Measurements from ENCODE around the gene KY.
A peak's percentile ranks its signal among the peaks of the same experiment; 100 is the strongest.
"Not testable (repeated sequence)": the region's sequence is repeated elsewhere in the genome, so short reads cannot be mapped to it uniquely, and the experiment has no call there.

Gene KY

GRCh38 chr3:134600685-134601463, 49.9 kb downstream of the KY start:
- peaks cover 4% of the 10 kb centered on the region for H3K4me1 ChIP-seq (ENCODE audit: control insufficient read depth, insufficient read depth, low read length)
- H3K9me3 ChIP-seq (ENCODE audit: control insufficient read depth, low read length): no peaks in the 10 kb centered on the region
- H3K4me3 ChIP-seq (ENCODE audit: low read length): no peak overlapping the region
- no peak overlapping the region for H3K9ac ChIP-seq (ENCODE audit: low read length)
- no peaks in the 10 kb centered on the region for H3K36me3 ChIP-seq (ENCODE audit: control insufficient read depth, insufficient read depth, low read length)
- H3K27me3 ChIP-seq (ENCODE audit: control insufficient read depth, insufficient read depth, low read length): no peaks in the 10 kb centered on the region

DNA sequence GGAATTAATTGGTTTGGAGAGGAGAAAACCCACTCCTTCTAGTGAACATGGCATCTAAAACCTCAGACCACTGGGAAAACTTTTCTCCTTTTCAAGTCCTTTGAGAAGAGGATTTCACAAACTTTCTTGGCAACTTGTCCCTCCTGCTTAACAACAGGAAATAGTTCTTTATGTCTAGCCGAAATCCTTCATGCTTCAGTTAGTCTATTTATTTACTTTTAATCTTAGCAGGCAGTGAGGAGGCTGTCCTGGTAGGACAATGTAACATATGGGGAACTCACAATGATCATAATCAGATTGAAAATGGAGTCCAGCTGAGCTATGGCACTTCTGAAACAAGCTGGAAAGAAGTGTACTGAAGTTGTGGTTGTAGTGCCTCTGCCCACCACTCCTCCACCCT, 50.6 kb downstream of the KY start:
- H3K9ac ChIP-seq (ENCODE audit: low read length): no peak overlapping the region
- H3K4me3 ChIP-seq (ENCODE audit: low read length): no peak overlapping the region
- H3K4me1 ChIP-seq (ENCODE audit: control insufficient read depth, insufficient read depth, low read length): peaks cover 4% of the 10 kb centered on the region
- no peaks in the 10 kb centered on the region for H3K27me3 ChIP-seq (ENCODE audit: control insufficient read depth, insufficient read depth, low read length)
- H3K36me3 ChIP-seq (ENCODE audit: control insufficient read depth, insufficient read depth, low read length): no peaks in the 10 kb centered on the region
- H3K9me3 ChIP-seq (ENCODE audit: control insufficient read depth, low read length): no peaks in the 10 kb centered on the region

DNA sequence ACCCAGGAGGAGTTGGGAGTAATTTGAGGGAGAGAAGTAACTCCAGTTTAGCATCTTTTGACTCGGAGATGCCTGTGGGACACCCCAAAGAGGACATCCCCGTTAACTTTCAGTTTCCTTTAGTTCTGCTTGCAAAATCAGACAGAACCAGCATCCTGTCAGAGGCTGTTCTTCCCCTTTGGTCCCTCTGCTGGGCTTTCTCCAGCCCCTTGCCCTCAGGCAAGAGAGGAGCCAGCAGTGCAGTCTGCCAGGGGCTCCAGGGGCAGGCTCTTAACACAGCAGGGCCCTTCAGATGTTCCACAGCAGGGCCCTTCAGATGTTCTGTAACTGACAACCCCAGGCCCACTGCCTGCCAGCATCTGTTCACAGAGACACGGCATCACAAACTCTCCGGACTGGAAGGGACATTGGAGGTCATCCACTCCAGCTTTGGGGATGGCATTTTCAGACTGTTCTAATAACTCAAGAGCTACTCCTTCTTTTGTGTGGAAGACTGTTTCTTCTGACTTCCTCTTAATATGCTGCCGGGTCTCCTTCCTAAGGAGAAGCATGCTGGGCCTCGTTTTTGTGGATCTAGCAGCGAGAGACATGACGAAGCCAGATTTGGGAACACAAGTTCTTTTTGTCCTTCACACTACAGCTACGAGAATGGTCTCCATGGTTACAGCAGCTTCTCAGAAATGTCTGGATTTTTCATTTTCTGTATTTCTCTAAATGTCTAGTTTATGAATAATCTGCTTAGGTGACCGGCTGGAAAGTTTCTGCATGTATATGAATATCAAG, 51.9 kb downstream of the KY start:
- H3K9ac ChIP-seq (ENCODE audit: low read length): no peak overlapping the region
- no peaks in the 10 kb centered on the region for H3K36me3 ChIP-seq (ENCODE audit: control insufficient read depth, insufficient read depth, low read length)
- H3K9me3 ChIP-seq (ENCODE audit: control insufficient read depth, low read length): no peaks in the 10 kb centered on the region
- H3K27me3 ChIP-seq (ENCODE audit: control insufficient read depth, insufficient read depth, low read length): no peaks in the 10 kb centered on the region
- peaks cover 4% of the 10 kb centered on the region for H3K4me1 ChIP-seq (ENCODE audit: control insufficient read depth, insufficient read depth, low read length)
- H3K4me3 ChIP-seq (ENCODE audit: low read length): no peak overlapping the region

GRCh38 chr3:134597390-134597970, 53.3 kb downstream of the KY start:
- Histone ChIP-seq H3K9ac (ENCODE audit: low read length) (no peak overlapping the region), H3K36me3 (ENCODE audit: control insufficient read depth, insufficient read depth, low read length) (no peaks in the 10 kb centered on the region), H3K4me3 (ENCODE audit: low read length) (no peak overlapping the region), H3K4me1 (ENCODE audit: control insufficient read depth, insufficient read depth, low read length) (peaks cover 4% of the 10 kb centered on the region), H3K9me3 (ENCODE audit: control insufficient read depth, low read length) (no peaks in the 10 kb centered on the region), H3K27me3 (ENCODE audit: control insufficient read depth, insufficient read depth, low read length) (no peaks in the 10 kb centered on the region)

DNA sequence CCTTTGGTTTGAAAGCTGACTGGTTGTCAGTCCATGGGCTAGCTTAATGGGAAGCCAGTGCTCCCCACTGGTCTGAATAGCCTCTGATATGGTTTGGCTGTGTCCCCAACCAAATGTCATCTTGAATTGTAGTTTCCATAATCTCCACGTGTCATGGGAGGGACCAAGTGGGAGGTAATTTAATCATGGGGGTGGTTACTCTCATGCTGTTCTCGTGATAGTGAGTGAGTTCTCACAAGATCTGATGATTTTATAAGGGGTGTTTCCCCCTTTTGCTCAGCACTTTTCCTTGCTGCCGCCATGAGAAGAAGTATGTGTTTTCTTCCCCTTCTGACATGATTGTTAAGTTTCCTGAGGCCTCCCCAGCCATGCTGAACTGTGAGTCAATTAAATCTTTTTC, 55.8 kb downstream of the KY start:
- H3K36me3 ChIP-seq (ENCODE audit: control insufficient read depth, insufficient read depth, low read length); H3K27me3 ChIP-seq (ENCODE audit: control insufficient read depth, insufficient read depth, low read length); H3K9me3 ChIP-seq (ENCODE audit: control insufficient read depth, low read length); H3K9ac ChIP-seq (ENCODE audit: low read length); H3K4me3 ChIP-seq (ENCODE audit: low read length); H3K4me1 ChIP-seq (ENCODE audit: control insufficient read depth, insufficient read depth, low read length): not testable (repeated sequence)

DNA sequence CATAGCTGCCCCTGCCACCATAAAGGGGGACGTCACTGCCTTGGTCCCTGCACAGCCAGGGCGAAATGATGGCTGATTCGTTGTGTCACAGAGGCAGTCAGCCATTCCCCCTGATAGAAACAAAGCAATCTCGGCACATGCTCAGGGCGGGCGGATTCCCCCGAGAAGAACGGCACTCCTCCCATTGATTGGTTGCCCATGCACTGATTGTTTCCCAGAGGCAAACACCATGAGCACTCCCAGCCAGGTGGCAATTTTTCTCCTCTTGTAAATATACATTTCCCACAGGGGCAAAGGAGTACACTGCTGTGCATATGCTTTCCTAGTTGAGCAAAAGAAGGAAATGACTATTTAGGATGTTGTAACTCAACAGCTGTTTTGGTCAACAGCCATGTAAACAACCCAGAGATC, 56.5 kb downstream of the KY start:
- Histone ChIP-seq H3K4me1 (ENCODE audit: control insufficient read depth, insufficient read depth, low read length) (no peaks in the 10 kb centered on the region), H3K36me3 (ENCODE audit: control insufficient read depth, insufficient read depth, low read length) (no peaks in the 10 kb centered on the region), H3K4me3 (ENCODE audit: low read length) (no peak overlapping the region), H3K9me3 (ENCODE audit: control insufficient read depth, low read length) (no peaks in the 10 kb centered on the region), H3K27me3 (ENCODE audit: control insufficient read depth, insufficient read depth, low read length) (no peaks in the 10 kb centered on the region), H3K9ac (ENCODE audit: low read length) (peak overlapping the region; percentile 12)

DNA sequence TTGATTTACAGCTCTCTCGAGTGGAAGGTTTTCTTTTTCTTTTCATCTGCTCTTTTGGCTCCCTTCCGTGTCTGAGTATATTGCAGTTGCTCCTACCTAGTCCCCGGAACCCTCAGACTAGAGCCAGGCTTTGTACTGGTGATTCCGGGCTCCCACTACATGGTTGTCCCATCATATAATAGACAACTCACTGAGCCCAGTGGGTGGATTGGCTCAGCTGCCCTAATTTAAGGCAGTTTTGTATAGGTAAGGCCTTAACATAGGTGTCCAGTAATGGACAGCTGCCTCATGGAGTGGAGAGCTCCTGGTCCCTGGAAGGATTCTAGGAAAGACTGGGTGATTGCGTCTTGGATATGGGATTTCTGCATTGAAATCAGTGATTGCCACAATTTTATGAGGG, 58.0 kb downstream of the KY start:
- Histone ChIP-seq H3K9ac (ENCODE audit: low read length) (no peak overlapping the region), H3K9me3 (ENCODE audit: control insufficient read depth, low read length) (no peaks in the 10 kb centered on the region)

GRCh38 chr3:134590766-134591165, 60.1 kb downstream of the KY start:
- H3K4me3 ChIP-seq (ENCODE audit: low read length): no peak overlapping the region
- H3K36me3 ChIP-seq (ENCODE audit: control insufficient read depth, insufficient read depth, low read length): no peaks in the 10 kb centered on the region
- no peak overlapping the region for H3K9ac ChIP-seq (ENCODE audit: low read length)
- H3K27me3 ChIP-seq (ENCODE audit: control insufficient read depth, insufficient read depth, low read length): no peaks in the 10 kb centered on the region
- no peaks in the 10 kb centered on the region for H3K9me3 ChIP-seq (ENCODE audit: control insufficient read depth, low read length)
- H3K4me1 ChIP-seq (ENCODE audit: control insufficient read depth, insufficient read depth, low read length): no peaks in the 10 kb centered on the region

More for the DNA sequence above, 58.0 kb downstream of the KY start:
- H3K4me1 ChIP-seq (ENCODE audit: control insufficient read depth, insufficient read depth, low read length): no peaks in the 10 kb centered on the region
- H3K27me3 ChIP-seq (ENCODE audit: control insufficient read depth, insufficient read depth, low read length): no peaks in the 10 kb centered on the region
- no peaks in the 10 kb centered on the region for H3K36me3 ChIP-seq (ENCODE audit: control insufficient read depth, insufficient read depth, low read length)
- H3K4me3 ChIP-seq (ENCODE audit: low read length): no peak overlapping the region

DNA sequence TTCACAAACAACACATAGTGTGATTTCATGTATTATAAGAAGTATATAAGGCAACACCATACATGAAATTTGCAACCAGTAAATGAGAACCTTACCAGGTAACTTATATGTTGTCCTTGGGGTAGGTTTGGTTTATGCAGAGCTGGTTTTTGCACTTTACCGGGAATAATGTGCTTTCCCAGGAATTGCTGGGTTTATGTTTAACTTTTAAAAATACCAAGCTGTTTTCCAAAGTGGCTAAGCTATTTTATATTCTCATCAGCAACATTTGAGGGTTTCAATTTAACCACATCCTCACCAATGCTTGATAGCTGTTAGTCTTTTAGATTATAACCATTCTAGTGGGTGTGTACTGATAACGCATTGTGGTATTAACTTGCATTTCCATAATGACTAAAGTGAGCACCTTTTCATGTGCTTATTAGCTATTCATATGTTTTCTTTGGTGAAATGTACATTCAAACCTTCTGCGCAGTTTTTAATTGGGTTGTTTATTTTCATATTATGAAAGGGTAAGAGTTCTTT, 71.6 kb downstream of the KY start:
- Histone ChIP-seq H3K36me3 (ENCODE audit: control insufficient read depth, insufficient read depth, low read length) (no peaks in the 10 kb centered on the region), H3K4me3 (ENCODE audit: low read length) (no peak overlapping the region), H3K4me1 (ENCODE audit: control insufficient read depth, insufficient read depth, low read length) (no peaks in the 10 kb centered on the region), H3K9ac (ENCODE audit: low read length) (no peak overlapping the region), H3K9me3 (ENCODE audit: control insufficient read depth, low read length) (no peaks in the 10 kb centered on the region), H3K27me3 (ENCODE audit: control insufficient read depth, insufficient read depth, low read length) (no peaks in the 10 kb centered on the region)

DNA sequence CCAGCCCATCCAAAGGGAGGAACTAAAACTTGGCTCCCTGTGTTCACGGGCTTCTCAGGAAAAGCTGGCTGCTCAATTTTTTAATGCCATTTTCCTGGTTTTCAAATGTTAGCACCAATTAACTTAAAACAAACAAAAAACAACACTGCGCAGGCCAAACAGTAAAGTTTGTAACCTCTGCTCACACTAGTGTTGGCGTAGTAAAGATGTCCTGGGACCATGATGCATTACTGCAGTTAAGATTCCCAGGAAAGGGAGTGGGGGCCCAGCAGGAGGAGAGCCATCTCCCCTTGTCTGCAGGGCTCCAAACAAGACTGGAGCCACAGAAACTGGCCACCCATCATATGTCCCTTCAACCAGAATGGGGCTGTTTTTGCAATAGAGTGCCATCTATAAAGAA, 74.0 kb downstream of the KY start:
- no peak overlapping the region for H3K9ac ChIP-seq (ENCODE audit: low read length)
- no peaks in the 10 kb centered on the region for H3K9me3 ChIP-seq (ENCODE audit: control insufficient read depth, low read length)
- no peaks in the 10 kb centered on the region for H3K36me3 ChIP-seq (ENCODE audit: control insufficient read depth, insufficient read depth, low read length)
- no peak overlapping the region for H3K4me3 ChIP-seq (ENCODE audit: low read length)
- H3K4me1 ChIP-seq (ENCODE audit: control insufficient read depth, insufficient read depth, low read length): no peaks in the 10 kb centered on the region
- no peaks in the 10 kb centered on the region for H3K27me3 ChIP-seq (ENCODE audit: control insufficient read depth, insufficient read depth, low read length)

- Histone ChIP-seq H3K9me3 (ENCODE audit: control insufficient read depth, low read length) (no peaks in the 10 kb centered on the region), H3K4me3 (ENCODE audit: low read length) (no peak overlapping the region), H3K9ac (ENCODE audit: low read length) (no peak overlapping the region), H3K36me3 (ENCODE audit: control insufficient read depth, insufficient read depth, low read length) (no peaks in the 10 kb centered on the region), H3K27me3 (ENCODE audit: control insufficient read depth, insufficient read depth, low read length) (no peaks in the 10 kb centered on the region), H3K4me1 (ENCODE audit: control insufficient read depth, insufficient read depth, low read length) (no peaks in the 10 kb centered on the region)
These were observed 74.4 kb downstream of the KY start for GRCh38 chr3:134576426-134576825.

- not testable (repeated sequence) for H3K4me3 ChIP-seq (ENCODE audit: low read length); H3K27me3 ChIP-seq (ENCODE audit: control insufficient read depth, insufficient read depth, low read length); H3K9me3 ChIP-seq (ENCODE audit: control insufficient read depth, low read length); H3K9ac ChIP-seq (ENCODE audit: low read length); H3K36me3 ChIP-seq (ENCODE audit: control insufficient read depth, insufficient read depth, low read length); H3K4me1 ChIP-seq (ENCODE audit: control insufficient read depth, insufficient read depth, low read length)
These were observed 80.9 kb downstream of the KY start for GRCh38 chr3:134569899-134570298.

All from mucosa of stomach (tissue), 1 donor.